ENCODE measurements around the gene STAT2. TPM values are rescaled to one million over a fixed set of nuclear protein-coding genes. Genes with fewer than 3 reads are reported as not detected.

The STAT2 gene
- polyA plus RNA-seq, 1 donor (not counting 4 experiments of a cell fraction or from before 2014, with no cell fraction given), result 95.8 TPM

DNA sequence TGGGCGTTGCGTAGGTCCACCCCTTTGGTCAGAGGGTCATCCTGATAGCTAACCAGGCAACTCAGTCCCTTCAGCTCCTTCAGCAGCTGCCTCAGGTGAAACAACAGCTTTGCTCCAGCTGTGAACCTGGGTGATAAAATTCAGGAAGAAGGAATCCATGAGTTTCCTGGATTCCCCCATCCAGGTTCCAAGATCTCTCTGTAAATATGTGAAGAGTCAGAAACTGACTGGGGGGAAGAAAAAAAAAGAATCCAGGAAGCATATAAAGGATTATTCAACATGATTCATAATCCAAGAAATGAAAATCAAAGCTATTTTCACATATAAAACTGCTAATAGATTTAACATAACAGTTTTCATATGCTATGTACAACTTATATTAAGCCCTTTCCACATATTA is 8.6 kb downstream of the STAT2 start:
- peaks cover 61 to 63% of the 10 kb centered on the region in 2 experiments for H3K36me3 ChIP-seq (ENCODE audit: control insufficient read depth in 2 of 2, extremely low read depth in 1 of 2, insufficient read depth in 2 of 2, low read length in 2 of 2)
- H3K27ac ChIP-seq (ENCODE audit: control insufficient read depth, insufficient read depth, low read length), result no peak overlapping the region
- H3K4me1 ChIP-seq (ENCODE audit: control insufficient read depth, extremely low read depth, insufficient read depth, low read length), result peaks cover 6% of the 10 kb centered on the region
- H4K20me1 ChIP-seq (ENCODE audit: control insufficient read depth, extremely low read depth, insufficient read depth, low read length), result no peaks in the 10 kb centered on the region
- no peaks in the 10 kb centered on the region for H3K27me3 ChIP-seq (ENCODE audit: control insufficient read depth, extremely low read depth, insufficient read depth, low read length)
- dilution Hi-C loops (cut with MboI; ENCODE audit: extremely low pct_ligation_motif_present, low sequenced_read_pairs), result no loop called here
- TF ChIP-seq CTCF (optimal IDR thresholded peaks at IDR 0.05 in 1 of 3, IDR thresholded peaks at IDR 0.05 in 1 of 3, conservative IDR thresholded peaks at IDR 0.05 in 1 of 3; ENCODE audit: extremely low read depth in 1 of 3, insufficient read depth in 2 of 3, low read length in 3 of 3) (no peak), EZH2 (IDR thresholded peaks at IDR 0.05; ENCODE audit: low read length) (no peak)
- H2AFZ ChIP-seq (ENCODE audit: control insufficient read depth, low read length), result no peak overlapping the region
- no peak overlapping the region for H3K4me3 ChIP-seq (ENCODE audit: control insufficient read depth in 2 of 3, extremely low read depth in 1 of 3, insufficient read depth in 2 of 3, low read depth in 1 of 3, low read length in 3 of 3)
- peaks cover 1% of the 10 kb centered on the region for H3K79me2 ChIP-seq (ENCODE audit: control insufficient read depth, insufficient read depth, low read length)
- FAIRE-seq (no peak), DNase-seq (ENCODE audit: low read depth, low spot score) (no peak)
- no peaks in the 10 kb centered on the region for H3K9me3 ChIP-seq (ENCODE audit: control insufficient read depth, low read depth, low read length)
- no peak overlapping the region for H3K4me2 ChIP-seq (ENCODE audit: control insufficient read depth, extremely low read depth, insufficient read depth, low read depth, low read length)
- no peak overlapping the region for H3K9ac ChIP-seq (ENCODE audit: control insufficient read depth, extremely low read depth, insufficient read depth, low read length)
- no peaks in the 10 kb centered on the region for H3K9me1 ChIP-seq (ENCODE audit: control insufficient read depth, extremely low read depth, insufficient read depth, low read length)

DNA sequence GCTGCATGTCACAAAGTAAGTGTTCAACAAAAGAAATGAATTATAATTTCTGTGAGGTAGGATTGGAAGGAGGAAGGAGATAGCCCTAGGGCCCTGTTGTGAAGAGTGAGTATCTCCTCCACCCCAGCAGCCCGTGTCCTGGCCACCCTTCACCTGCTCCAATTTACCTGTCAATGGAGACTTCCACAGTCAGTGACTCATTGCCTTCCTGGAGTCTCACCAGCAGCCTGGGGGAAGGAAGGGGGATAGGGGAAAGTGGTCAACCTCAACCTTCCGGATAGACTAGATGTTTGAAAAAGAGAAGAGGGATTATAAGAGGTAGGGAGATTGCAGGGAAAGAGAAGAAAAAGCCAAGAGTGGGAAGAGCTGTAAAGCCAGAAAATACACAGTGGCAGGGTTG is 9.2 kb downstream of the STAT2 start:
- Histone ChIP-seq H3K4me1 (ENCODE audit: control insufficient read depth, extremely low read depth, insufficient read depth, low read length) (peaks cover 6% of the 10 kb centered on the region), H3K79me2 (ENCODE audit: control insufficient read depth, insufficient read depth, low read length) (no peaks in the 10 kb centered on the region), H3K9me1 (ENCODE audit: control insufficient read depth, extremely low read depth, insufficient read depth, low read length) (no peaks in the 10 kb centered on the region), H4K20me1 (ENCODE audit: control insufficient read depth, extremely low read depth, insufficient read depth, low read length) (no peaks in the 10 kb centered on the region), H3K27me3 (ENCODE audit: control insufficient read depth, extremely low read depth, insufficient read depth, low read length) (no peaks in the 10 kb centered on the region), H3K27ac (ENCODE audit: control insufficient read depth, insufficient read depth, low read length) (no peak overlapping the region), H3K4me2 (ENCODE audit: control insufficient read depth, extremely low read depth, insufficient read depth, low read depth, low read length) (no peak overlapping the region), H3K36me3 (ENCODE audit: control insufficient read depth in 2 of 2, extremely low read depth in 1 of 2, insufficient read depth in 2 of 2, low read length in 2 of 2) (peaks cover 60 to 61% of the 10 kb centered on the region in 2 experiments), H3K9ac (ENCODE audit: control insufficient read depth, extremely low read depth, insufficient read depth, low read length) (no peak overlapping the region), H2AFZ (ENCODE audit: control insufficient read depth, low read length) (no peak overlapping the region), H3K4me3 (ENCODE audit: control insufficient read depth in 2 of 3, extremely low read depth in 1 of 3, insufficient read depth in 2 of 3, low read depth in 1 of 3, low read length in 3 of 3) (no peak overlapping the region), H3K9me3 (ENCODE audit: control insufficient read depth, low read depth, low read length) (no peaks in the 10 kb centered on the region)
- FAIRE-seq (peak; percentile 67), DNase-seq (ENCODE audit: low read depth, low spot score) (no peak)
- TF ChIP-seq CTCF (optimal IDR thresholded peaks at IDR 0.05 in 1 of 3, IDR thresholded peaks at IDR 0.05 in 1 of 3, conservative IDR thresholded peaks at IDR 0.05 in 1 of 3; ENCODE audit: extremely low read depth in 1 of 3, insufficient read depth in 2 of 3, low read length in 3 of 3) (no peak), EZH2 (IDR thresholded peaks at IDR 0.05; ENCODE audit: low read length) (no peak)
- dilution Hi-C loops (cut with MboI; ENCODE audit: extremely low pct_ligation_motif_present, low sequenced_read_pairs), result no loop called here

Data from keratinocyte (primary cell).